A549 (cell line): ENCODE data around the gene LRIT3. TPM values are rescaled to one million over a fixed set of nuclear protein-coding genes. Genes with fewer than 3 reads are reported as not detected.
A peak's percentile ranks its signal among the peaks of the same experiment; 100 is the strongest.

Experiments used
- ATAC-seq, 2 experiments: fragments of 200-7000 bp in 1 of 2; fragments of >200 bp in 1 of 2; cut with Nextera tagmentation in 1 of 2; cut with Tn5 transposase in 1 of 2; 3 replicates each; pipeline versions ENCODE4 v1.8.0 to v1.9.1; 2018 to 2020; ENCODE audit warnings: mild to moderate bottlenecking in 1 of 2, moderate library complexity in 1 of 2
- CTCF ChIA-PET: fragments of 300-600 bp; sonication (Branson Sonifier 250); formaldehyde crosslinking; extraction: SDS; loops from one replicate; lab custom pipeline; 2021; ENCODE audit warnings: antibody characterized with exemption, inconsistent platforms; lab: Yijun Ruan, JAX
- POLR2A ChIA-PET: fragments of 350-600 bp; formaldehyde crosslinking; extraction: SDS; loops from one replicate; lab custom pipeline; 2021; ENCODE audit warnings: antibody characterized with exemption, inconsistent platforms; lab: Yijun Ruan, JAX
- DNase-seq, 2 experiments: peaks; one replicate each; pipeline versions ENCODE4 v3.0.0 to v3.0.0-alpha.2; 2011 to 2016; ENCODE audit warnings: low read depth in 1 of 2, low spot score in 1 of 2
- FAIRE-seq: peaks from 2 replicates; lab custom pipeline; 2011; peaks lifted over from hg19 to GRCh38; lab: Jason Lieb, UNC
- H3K27ac ChIP-seq, 2 experiments: fragments of >200 bp; sonication (Bioruptor Twin); formaldehyde crosslinking; 3 replicates each; pipeline ENCODE4 v1.5.1; 2016 to 2017
- H3K4me1 ChIP-seq: fragments of >200 bp; sonication (Bioruptor Twin); formaldehyde crosslinking; 3 replicates; pipeline ENCODE4 v1.6.1; 2016
- H3K4me2 ChIP-seq: fragments of >200 bp; sonication (Bioruptor Twin); formaldehyde crosslinking; 3 replicates; pipeline ENCODE4 v1.6.1; 2016
- H3K4me3 ChIP-seq: fragments of >200 bp; sonication (Bioruptor Twin); formaldehyde crosslinking; 3 replicates; pipeline ENCODE4 v1.5.1; 2016
- H3K9me3 ChIP-seq: fragments of >200 bp; sonication (Bioruptor Twin); formaldehyde crosslinking; 3 replicates; pipeline ENCODE4 v1.6.1; 2016
- BHLHE40 ChIP-seq: IDR thresholded peaks from 2 replicates; pipeline ENCODE4 v1.6.1; 2012; ENCODE audit warnings: low read depth, low read length, inconsistent platforms
- CBX8 ChIP-seq: fragments of 200-600 bp; sonication (generic); IDR thresholded peaks from 2 replicates; pipeline ENCODE4 v1.6.1; 2016
- EHF ChIP-seq: fragments of 250-450 bp; sonication (Bioruptor Pico); IDR thresholded peaks from 2 replicates; pipeline ENCODE4 v1.5.0; 2020; ENCODE audit warnings: mild to moderate bottlenecking
- EP300 ChIP-seq, 2 experiments: fragments of >200 bp; sonication (Bioruptor Twin); formaldehyde crosslinking; IDR thresholded peaks; 2 replicates in 1 of 2; 3 replicates in 1 of 2; pipeline ENCODE4 v1.6.1; 2016 to 2017
- FOSB ChIP-seq: fragments of 250-450 bp; sonication (Bioruptor Pico); IDR thresholded peaks from 2 replicates; pipeline ENCODE4 v1.5.0; 2020; ENCODE audit warnings: mild to moderate bottlenecking, moderate library complexity
- HDAC2 ChIP-seq: fragments of 200-600 bp; sonication (generic); IDR thresholded peaks from 2 replicates; pipeline ENCODE4 v1.6.1; 2016
- HEYL ChIP-seq: fragments of 250-450 bp; sonication (Bioruptor Pico); IDR thresholded peaks from 2 replicates; pipeline ENCODE4 v1.8.0; 2021; ENCODE audit warnings: mild to moderate bottlenecking, moderate library complexity
- HOXA7 ChIP-seq: fragments of 250-450 bp; sonication (Bioruptor Pico); IDR thresholded peaks from 2 replicates; pipeline ENCODE4 v1.5.0; 2020; ENCODE audit warnings: mild to moderate bottlenecking, moderate library complexity
- MAZ ChIP-seq: fragments of 150-350 bp; IDR thresholded peaks from 2 replicates; pipeline ENCODE4 v1.6.1; 2014; ENCODE audit warnings: antibody characterized with exemption, low read depth, low read length, borderline replicate concordance
- NFE2L2 ChIP-seq: fragments of 150-350 bp; conservative IDR thresholded peaks from 2 replicates; pipeline ENCODE4 v1.6.1; 2014; ENCODE audit warnings: low read length
- NPAS2 ChIP-seq: fragments of 250-450 bp; sonication (Bioruptor Pico); IDR thresholded peaks from 2 replicates; pipeline ENCODE4 v1.8.0; 2022; ENCODE audit warnings: mild to moderate bottlenecking, moderate library complexity, borderline replicate concordance
- NR3C1 ChIP-seq: fragments of >200 bp; sonication (Bioruptor Twin); formaldehyde crosslinking; IDR thresholded peaks from 3 replicates; pipeline ENCODE4 v1.6.1; 2017
- POLR2A ChIP-seq: IDR thresholded peaks from 2 replicates; pipeline ENCODE4 v1.6.1; 2012; ENCODE audit warnings: mild to moderate bottlenecking, low read length
- POLR2AphosphoS2 ChIP-seq: conservative IDR thresholded peaks from 2 replicates; pipeline ENCODE4 v1.6.1; 2012; ENCODE audit warnings: low read length, improper control_type of control experiment, inconsistent platforms
- RNF2 ChIP-seq: fragments of 200-600 bp; sonication (generic); IDR thresholded peaks from 2 replicates; pipeline ENCODE4 v1.6.1; 2016; ENCODE audit warnings: low read depth, mild to moderate bottlenecking, antibody characterized with exemption, moderate library complexity, borderline replicate concordance
- SMC3 ChIP-seq: fragments of >200 bp; sonication (Bioruptor Twin); formaldehyde crosslinking; IDR thresholded peaks from 3 replicates; pipeline ENCODE4 v1.6.1; 2018; ENCODE audit warnings: inconsistent platforms
- TFCP2L1 ChIP-seq: fragments of 250-450 bp; sonication (Bioruptor Pico); IDR thresholded peaks from 2 replicates; pipeline ENCODE4 v1.5.0; 2021; ENCODE audit warnings: mild to moderate bottlenecking
- TP53 ChIP-seq: fragments of 250-450 bp; sonication (Bioruptor Pico); IDR thresholded peaks from 2 replicates; pipeline ENCODE4 v1.5.0; 2021; ENCODE audit warnings: mild to moderate bottlenecking, moderate library complexity
- ZFP36 ChIP-seq: fragments of 450-650 bp; IDR thresholded peaks from 2 replicates; pipeline ENCODE4 v1.6.1; 2014; ENCODE audit warnings: borderline replicate concordance; ENCODE audit not compliant: partially characterized antibody
- WGBS: methylation state at CpG from one replicate; pipeline ENCODE4 v1.1.6; 2017; ENCODE audit errors: missing lambda C conversion rate; 5-methylcytosine and 5-hydroxymethylcytosine counted together
- polyA minus RNA-seq: library from RNA; depleted of rRNA, polyadenylated mRNA; stranded (reverse); fragments of >200 nt; gene quantifications from 2 replicates; pipeline ENCODE4 v1.2.3, GENCODE V29; 2011; rRNA and poly(A)+ RNA removed
- polyA plus RNA-seq, 4 experiments: library from polyadenylated mRNA; depleted of rRNA in 3 of 4; stranded (reverse); fragments of >200 nt; fragmentation: RNase III in 1 of 4; extraction: RNeasy Plus Mini Kit Qiagen cat#74134 plus additional on column Dnase treatment in 1 of 4; gene quantifications; 2 replicates in 3 of 4; 3 replicates in 1 of 4; pipeline ENCODE4 v1.2.3, GENCODE V29; 2011 to 2017
- TF ChIP-seq, protein P1 (sequence below): fragments of 200-600 bp; sonication (generic); IDR thresholded peaks from 2 replicates; pipeline ENCODE4 v1.6.1; 2016; ENCODE audit warnings: antibody characterized with exemption, mild to moderate bottlenecking, moderate library complexity
- TF ChIP-seq, protein P2 (sequence below): IDR thresholded peaks from 2 replicates; pipeline ENCODE4 v1.6.1; 2012; ENCODE audit warnings: low read depth, borderline replicate concordance
- TF ChIP-seq, protein P3 (sequence below): IDR thresholded peaks from 2 replicates; pipeline ENCODE4 v1.6.1; 2012
- TF ChIP-seq, protein P4 (sequence below): fragments of 250-450 bp; sonication (Bioruptor Pico); IDR thresholded peaks from 2 replicates; pipeline ENCODE4 v1.5.0; 2020; ENCODE audit warnings: low read depth, mild to moderate bottlenecking, moderate library complexity
- TF ChIP-seq, protein P5 (sequence below): fragments of >200 bp; sonication (Bioruptor Twin); formaldehyde crosslinking; IDR thresholded peaks from 2 replicates; pipeline ENCODE4 v1.6.1; 2016

LRIT3 gene, protein sequence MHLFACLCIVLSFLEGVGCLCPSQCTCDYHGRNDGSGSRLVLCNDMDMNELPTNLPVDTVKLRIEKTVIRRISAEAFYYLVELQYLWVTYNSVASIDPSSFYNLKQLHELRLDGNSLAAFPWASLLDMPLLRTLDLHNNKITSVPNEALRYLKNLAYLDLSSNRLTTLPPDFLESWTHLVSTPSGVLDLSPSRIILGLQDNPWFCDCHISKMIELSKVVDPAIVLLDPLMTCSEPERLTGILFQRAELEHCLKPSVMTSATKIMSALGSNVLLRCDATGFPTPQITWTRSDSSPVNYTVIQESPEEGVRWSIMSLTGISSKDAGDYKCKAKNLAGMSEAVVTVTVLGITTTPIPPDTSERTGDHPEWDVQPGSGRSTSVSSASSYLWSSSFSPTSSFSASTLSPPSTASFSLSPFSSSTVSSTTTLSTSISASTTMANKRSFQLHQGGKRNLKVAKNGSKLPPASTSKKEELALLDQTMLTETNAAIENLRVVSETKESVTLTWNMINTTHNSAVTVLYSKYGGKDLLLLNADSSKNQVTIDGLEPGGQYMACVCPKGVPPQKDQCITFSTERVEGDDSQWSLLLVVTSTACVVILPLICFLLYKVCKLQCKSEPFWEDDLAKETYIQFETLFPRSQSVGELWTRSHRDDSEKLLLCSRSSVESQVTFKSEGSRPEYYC
- polyA plus RNA-seq (2011; rRNA removed) (0.04 and 0.06 TPM in 2 replicates), polyA plus RNA-seq (2017; fragmentation: RNase III; extraction: RNeasy Plus Mini Kit Qiagen cat#74134 plus additional on column Dnase treatment) (0.04 to 0.08 TPM (median 0.06 TPM) in 3 replicates), polyA minus RNA-seq (0.10 TPM in 1 of 2 replicates, not detected in the other)
- 0.01 TPM in 2 replicates for polyA plus RNA-seq (2012; cell fraction: cytosol; rRNA removed)
- 0.06 and 0.07 TPM in 2 replicates for polyA plus RNA-seq (2012; cell fraction: nucleus; rRNA removed)

DNA sequence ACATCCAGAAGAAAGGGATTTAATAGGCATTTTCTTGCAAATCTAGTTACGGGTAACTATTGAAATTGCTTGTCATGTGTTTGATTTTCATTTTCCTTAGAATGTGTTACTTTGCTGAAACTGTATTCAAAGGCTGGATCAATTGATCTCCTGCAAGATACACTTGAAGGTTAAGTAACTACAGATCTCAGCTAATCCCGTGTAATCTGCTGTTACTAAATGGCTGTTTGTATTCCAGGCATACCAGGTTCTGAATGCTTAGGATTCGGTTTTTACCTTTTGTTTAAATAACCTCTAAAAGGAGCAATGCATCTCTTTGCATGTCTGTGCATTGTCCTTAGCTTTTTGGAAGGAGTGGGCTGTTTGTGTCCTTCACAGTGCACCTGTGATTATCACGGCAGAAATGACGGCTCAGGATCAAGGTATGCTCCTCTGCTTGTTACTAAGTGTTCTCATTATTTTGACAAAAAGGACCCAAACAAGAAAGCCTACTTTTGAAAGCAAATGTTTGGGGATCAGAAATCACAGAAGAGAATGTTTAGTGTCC lies at the start of gene LRIT3:
TSS of gene LRIT3 (plus strand) at position 212 of the 547 bp plus-strand sequence. CDS start at position 307, 95 bp downstream.
- POLR2A ChIA-PET, result no interaction called here
- no peak for DNase-seq
- TF ChIP-seq, protein P1, sequence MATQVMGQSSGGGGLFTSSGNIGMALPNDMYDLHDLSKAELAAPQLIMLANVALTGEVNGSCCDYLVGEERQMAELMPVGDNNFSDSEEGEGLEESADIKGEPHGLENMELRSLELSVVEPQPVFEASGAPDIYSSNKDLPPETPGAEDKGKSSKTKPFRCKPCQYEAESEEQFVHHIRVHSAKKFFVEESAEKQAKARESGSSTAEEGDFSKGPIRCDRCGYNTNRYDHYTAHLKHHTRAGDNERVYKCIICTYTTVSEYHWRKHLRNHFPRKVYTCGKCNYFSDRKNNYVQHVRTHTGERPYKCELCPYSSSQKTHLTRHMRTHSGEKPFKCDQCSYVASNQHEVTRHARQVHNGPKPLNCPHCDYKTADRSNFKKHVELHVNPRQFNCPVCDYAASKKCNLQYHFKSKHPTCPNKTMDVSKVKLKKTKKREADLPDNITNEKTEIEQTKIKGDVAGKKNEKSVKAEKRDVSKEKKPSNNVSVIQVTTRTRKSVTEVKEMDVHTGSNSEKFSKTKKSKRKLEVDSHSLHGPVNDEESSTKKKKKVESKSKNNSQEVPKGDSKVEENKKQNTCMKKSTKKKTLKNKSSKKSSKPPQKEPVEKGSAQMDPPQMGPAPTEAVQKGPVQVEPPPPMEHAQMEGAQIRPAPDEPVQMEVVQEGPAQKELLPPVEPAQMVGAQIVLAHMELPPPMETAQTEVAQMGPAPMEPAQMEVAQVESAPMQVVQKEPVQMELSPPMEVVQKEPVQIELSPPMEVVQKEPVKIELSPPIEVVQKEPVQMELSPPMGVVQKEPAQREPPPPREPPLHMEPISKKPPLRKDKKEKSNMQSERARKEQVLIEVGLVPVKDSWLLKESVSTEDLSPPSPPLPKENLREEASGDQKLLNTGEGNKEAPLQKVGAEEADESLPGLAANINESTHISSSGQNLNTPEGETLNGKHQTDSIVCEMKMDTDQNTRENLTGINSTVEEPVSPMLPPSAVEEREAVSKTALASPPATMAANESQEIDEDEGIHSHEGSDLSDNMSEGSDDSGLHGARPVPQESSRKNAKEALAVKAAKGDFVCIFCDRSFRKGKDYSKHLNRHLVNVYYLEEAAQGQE, result no peak
- TF ChIP-seq EHF (CRISPR knock-in tag) (no peak), NPAS2 (CRISPR knock-in tag) (no peak), TP53 (no peak), HEYL (CRISPR knock-in tag) (no peak), HDAC2 (no peak), SMC3 (no peak), HOXA7 (no peak), POLR2A (no peak), TFCP2L1 (CRISPR knock-in tag) (no peak)
- TF ChIP-seq, protein P2, sequence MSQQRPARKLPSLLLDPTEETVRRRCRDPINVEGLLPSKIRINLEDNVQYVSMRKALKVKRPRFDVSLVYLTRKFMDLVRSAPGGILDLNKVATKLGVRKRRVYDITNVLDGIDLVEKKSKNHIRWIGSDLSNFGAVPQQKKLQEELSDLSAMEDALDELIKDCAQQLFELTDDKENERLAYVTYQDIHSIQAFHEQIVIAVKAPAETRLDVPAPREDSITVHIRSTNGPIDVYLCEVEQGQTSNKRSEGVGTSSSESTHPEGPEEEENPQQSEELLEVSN, result no peak
- TF ChIP-seq, protein P3, sequence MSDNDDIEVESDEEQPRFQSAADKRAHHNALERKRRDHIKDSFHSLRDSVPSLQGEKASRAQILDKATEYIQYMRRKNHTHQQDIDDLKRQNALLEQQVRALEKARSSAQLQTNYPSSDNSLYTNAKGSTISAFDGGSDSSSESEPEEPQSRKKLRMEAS, result no peak
- TF ChIP-seq, protein P4, sequence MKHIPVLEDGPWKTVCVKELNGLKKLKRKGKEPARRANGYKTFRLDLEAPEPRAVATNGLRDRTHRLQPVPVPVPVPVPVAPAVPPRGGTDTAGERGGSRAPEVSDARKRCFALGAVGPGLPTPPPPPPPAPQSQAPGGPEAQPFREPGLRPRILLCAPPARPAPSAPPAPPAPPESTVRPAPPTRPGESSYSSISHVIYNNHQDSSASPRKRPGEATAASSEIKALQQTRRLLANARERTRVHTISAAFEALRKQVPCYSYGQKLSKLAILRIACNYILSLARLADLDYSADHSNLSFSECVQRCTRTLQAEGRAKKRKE (CRISPR knock-in tag), result no peak
- TF ChIP-seq, all 56 proteins: peak for 0
- H3K9me3 ChIP-seq, result no peaks in the 10 kb centered on the region
- no peak for ATAC-seq
- no peak for FAIRE-seq
- no peak within 1 kb of the TSS for H3K27ac ChIP-seq
- H3K4me2 ChIP-seq, result no peak within 1 kb of the TSS
- H3K4me1 ChIP-seq, result no peaks in the 10 kb centered on the region
- CTCF ChIA-PET, result no interaction called here
- H3K4me3 ChIP-seq, result no peak within 1 kb of the TSS
- 65% methylated on average over 5 of the region's 5 CpGs for WGBS

DNA sequence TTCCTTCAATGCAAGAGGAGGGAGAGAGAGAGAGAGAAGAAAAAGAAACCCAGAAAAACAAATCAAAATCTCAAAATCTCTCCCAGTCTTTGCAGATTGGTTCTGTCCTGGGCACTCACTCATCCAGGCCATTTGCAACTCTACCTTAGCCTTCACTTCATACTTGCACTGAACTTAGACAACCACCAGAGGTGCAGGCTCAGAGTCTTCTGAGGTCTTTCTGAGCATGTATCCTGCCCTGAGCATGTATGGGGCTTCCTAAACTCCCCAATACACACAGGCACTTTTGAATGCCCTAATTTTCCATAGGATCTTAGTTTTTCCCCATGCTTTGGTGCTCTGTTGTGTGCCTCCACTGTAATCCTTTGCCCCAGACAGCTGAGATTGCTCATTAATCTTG lies 49.0 kb upstream of the LRIT3 start:
- ATAC-seq, result peak; percentile 50 to 68; a peak in 3 of 6 replicates
- POLR2A ChIA-PET, result no interaction called here
- no peak for FAIRE-seq
- DNase-seq, result no peak
- Histone ChIP-seq H3K4me1 (no peaks in the 10 kb centered on the region), H3K4me3 (no peak overlapping the region), H3K9me3 (no peaks in the 10 kb centered on the region), H3K4me2 (no peak overlapping the region), H3K27ac (no peak overlapping the region)
- TF ChIP-seq TP53, result no peak
- no peak for TF ChIP-seq NFE2L2
- no peak for TF ChIP-seq BHLHE40
- no peak for TF ChIP-seq TFCP2L1 (CRISPR knock-in tag)
- TF ChIP-seq HEYL (CRISPR knock-in tag), result no peak
- TF ChIP-seq MAZ, result no peak
- TF ChIP-seq, protein P5, sequence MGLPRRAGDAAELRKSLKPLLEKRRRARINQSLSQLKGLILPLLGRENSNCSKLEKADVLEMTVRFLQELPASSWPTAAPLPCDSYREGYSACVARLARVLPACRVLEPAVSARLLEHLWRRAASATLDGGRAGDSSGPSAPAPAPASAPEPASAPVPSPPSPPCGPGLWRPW, result no peak
- TF ChIP-seq, protein P2, result no peak
- no peak for TF ChIP-seq RNF2
- TF ChIP-seq POLR2AphosphoS2, result no peak
- TF ChIP-seq NPAS2 (CRISPR knock-in tag), result no peak
- TF ChIP-seq EP300 (IDR thresholded peaks at IDR 0.05), result no peak
- TF ChIP-seq NR3C1, result no peak
- no peak for TF ChIP-seq ZFP36
- TF ChIP-seq FOSB (CRISPR knock-in tag), result no peak
- no peak for TF ChIP-seq CBX8
- CTCF ChIA-PET, result no interaction called here
